Loucy (cell line): ENCODE results near the gene SCP2D1.

Source experiments
- H2AFZ ChIP-seq: fragments of 200-600 bp; sonication (generic); 2 replicates; pipeline ENCODE4 v1.6.0; 2016; ENCODE audit warnings: antibody characterized with exemption, mild to moderate bottlenecking, low read length, moderate library complexity
- H3F3A ChIP-seq: fragments of 200-600 bp; 2 replicates; pipeline ENCODE4 v1.6.0; 2016; ENCODE audit warnings: antibody characterized with exemption, low read depth, mild to moderate bottlenecking
- H3K27me3 ChIP-seq: fragments of 200-600 bp; sonication (generic); 2 replicates; pipeline ENCODE4 v1.6.1; 2014; ENCODE audit warnings: low read length, mild to moderate bottlenecking; ENCODE audit not compliant: insufficient read depth, poor library complexity, severe bottlenecking
- H3K36me3 ChIP-seq: fragments of 200-600 bp; sonication (generic); 2 replicates; pipeline ENCODE4 v1.6.1; 2016; ENCODE audit warnings: low read length; ENCODE audit not compliant: insufficient read depth
- H3K4me1 ChIP-seq: fragments of 200-600 bp; sonication (generic); 2 replicates; pipeline ENCODE4 v1.5.1; 2014; ENCODE audit warnings: low read length, mild to moderate bottlenecking; ENCODE audit not compliant: insufficient read depth, poor library complexity, severe bottlenecking
- H3K4me2 ChIP-seq: fragments of 200-600 bp; sonication (generic); 2 replicates; pipeline ENCODE4 v1.6.0; 2014; ENCODE audit warnings: antibody characterized with exemption, low read length, low read depth, mild to moderate bottlenecking; ENCODE audit not compliant: poor library complexity, severe bottlenecking
- H3K4me3 ChIP-seq: fragments of 200-600 bp; sonication (generic); 2 replicates; pipeline ENCODE4 v1.5.1; 2014; ENCODE audit warnings: low read length, mild to moderate bottlenecking, mixed read lengths; ENCODE audit not compliant: poor library complexity, severe bottlenecking
- H3K79me2 ChIP-seq: fragments of 200-600 bp; sonication (generic); 2 replicates; pipeline ENCODE4 v1.6.1; 2014; ENCODE audit warnings: low read length; ENCODE audit not compliant: insufficient read depth
- H3K9ac ChIP-seq: fragments of 200-600 bp; sonication (generic); 2 replicates; pipeline ENCODE4 v1.6.0; 2014; ENCODE audit warnings: mild to moderate bottlenecking, low read depth, low read length, moderate library complexity; ENCODE audit not compliant: poor library complexity, severe bottlenecking
- H3K9me2 ChIP-seq: fragments of 200-600 bp; sonication (generic); replicated peaks from 2 replicates; pipeline ENCODE4 v1.6.1; 2016; ENCODE audit warnings: low read depth, low read length, mixed read lengths
- H3K9me3 ChIP-seq: fragments of 200-600 bp; sonication (generic); 2 replicates; pipeline ENCODE4 v1.6.1; 2014; ENCODE audit warnings: mild to moderate bottlenecking, antibody characterized with exemption, low read length, low read depth; ENCODE audit not compliant: insufficient read depth
- H4K20me1 ChIP-seq: fragments of 200-600 bp; sonication (generic); 2 replicates; pipeline ENCODE4 v1.6.0; 2014; ENCODE audit warnings: antibody characterized with exemption, low read length, mild to moderate bottlenecking; ENCODE audit not compliant: insufficient read depth, poor library complexity, severe bottlenecking
- EZH2phosphoT487 ChIP-seq: fragments of 200-600 bp; IDR thresholded peaks from 2 replicates; pipeline ENCODE4 v1.6.1; 2018; ENCODE audit warnings: antibody characterized with exemption, mild to moderate bottlenecking, moderate library complexity, borderline replicate concordance
- TF ChIP-seq, protein P1 (sequence below): fragments of 200-600 bp; sonication (generic); conservative IDR thresholded peaks from 2 replicates; pipeline ENCODE4 v1.5.1; 2014; ENCODE audit warnings: mild to moderate bottlenecking, antibody characterized with exemption, low read length

Gene SCP2D1

DNA sequence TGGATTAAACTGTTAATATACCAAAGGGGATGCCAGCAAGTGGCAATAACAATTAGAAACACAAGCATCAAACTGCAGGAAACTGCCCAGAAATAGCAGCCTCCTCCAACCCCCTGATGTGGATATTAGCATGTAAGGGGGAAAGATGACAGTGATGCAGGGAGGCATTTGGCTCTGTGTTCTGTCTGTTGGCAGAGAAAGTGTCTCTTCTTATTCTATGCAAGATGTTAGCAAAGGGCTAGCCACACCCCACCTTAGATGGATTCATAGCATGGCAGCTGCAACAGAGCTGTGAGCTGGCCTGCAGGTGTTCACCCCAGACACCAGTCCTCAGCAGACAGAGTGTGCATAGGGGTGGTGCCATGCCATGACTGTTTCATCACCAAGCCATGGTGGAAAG lies 38.0 kb downstream of the SCP2D1 start:
- Histone ChIP-seq H3K4me3 (no peak overlapping the region), H3K27me3 (no peaks in the 10 kb centered on the region), H2AFZ (no peak overlapping the region), H3K4me2 (no peak overlapping the region), H3F3A (no peaks in the 10 kb centered on the region), H3K9me2 (no peaks in the 10 kb centered on the region), H3K9ac (no peak overlapping the region), H4K20me1 (no peaks in the 10 kb centered on the region), H3K36me3 (no peaks in the 10 kb centered on the region), H3K79me2 (no peaks in the 10 kb centered on the region), H3K4me1 (no peaks in the 10 kb centered on the region), H3K9me3 (no peaks in the 10 kb centered on the region)
- TF ChIP-seq, protein P1, sequence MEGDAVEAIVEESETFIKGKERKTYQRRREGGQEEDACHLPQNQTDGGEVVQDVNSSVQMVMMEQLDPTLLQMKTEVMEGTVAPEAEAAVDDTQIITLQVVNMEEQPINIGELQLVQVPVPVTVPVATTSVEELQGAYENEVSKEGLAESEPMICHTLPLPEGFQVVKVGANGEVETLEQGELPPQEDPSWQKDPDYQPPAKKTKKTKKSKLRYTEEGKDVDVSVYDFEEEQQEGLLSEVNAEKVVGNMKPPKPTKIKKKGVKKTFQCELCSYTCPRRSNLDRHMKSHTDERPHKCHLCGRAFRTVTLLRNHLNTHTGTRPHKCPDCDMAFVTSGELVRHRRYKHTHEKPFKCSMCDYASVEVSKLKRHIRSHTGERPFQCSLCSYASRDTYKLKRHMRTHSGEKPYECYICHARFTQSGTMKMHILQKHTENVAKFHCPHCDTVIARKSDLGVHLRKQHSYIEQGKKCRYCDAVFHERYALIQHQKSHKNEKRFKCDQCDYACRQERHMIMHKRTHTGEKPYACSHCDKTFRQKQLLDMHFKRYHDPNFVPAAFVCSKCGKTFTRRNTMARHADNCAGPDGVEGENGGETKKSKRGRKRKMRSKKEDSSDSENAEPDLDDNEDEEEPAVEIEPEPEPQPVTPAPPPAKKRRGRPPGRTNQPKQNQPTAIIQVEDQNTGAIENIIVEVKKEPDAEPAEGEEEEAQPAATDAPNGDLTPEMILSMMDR: no peak
- TF ChIP-seq EZH2phosphoT487: no peak

DNA sequence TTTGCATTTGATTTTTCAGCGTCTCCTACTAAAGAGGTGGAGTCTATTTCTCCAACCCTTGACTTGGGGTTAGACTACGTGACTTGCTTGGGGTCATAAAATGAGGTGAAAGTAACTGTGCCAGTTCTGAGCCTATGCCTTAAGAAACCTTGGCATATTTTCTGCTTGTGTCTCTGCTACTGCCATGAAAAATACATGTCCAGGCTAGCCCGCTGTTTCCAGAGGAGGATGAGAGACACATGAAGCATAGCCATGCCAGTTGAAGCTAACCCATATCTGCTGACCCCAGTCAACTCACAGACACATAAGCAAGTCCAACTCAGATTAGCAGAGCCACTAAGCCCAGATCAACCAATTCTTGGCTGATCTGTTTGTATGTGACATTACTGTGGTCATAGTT lies 38.7 kb downstream of the SCP2D1 start:
- Histone ChIP-seq H3K27me3 (no peaks in the 10 kb centered on the region), H3K4me2 (no peak overlapping the region), H3K9me2 (no peaks in the 10 kb centered on the region)

DNA sequence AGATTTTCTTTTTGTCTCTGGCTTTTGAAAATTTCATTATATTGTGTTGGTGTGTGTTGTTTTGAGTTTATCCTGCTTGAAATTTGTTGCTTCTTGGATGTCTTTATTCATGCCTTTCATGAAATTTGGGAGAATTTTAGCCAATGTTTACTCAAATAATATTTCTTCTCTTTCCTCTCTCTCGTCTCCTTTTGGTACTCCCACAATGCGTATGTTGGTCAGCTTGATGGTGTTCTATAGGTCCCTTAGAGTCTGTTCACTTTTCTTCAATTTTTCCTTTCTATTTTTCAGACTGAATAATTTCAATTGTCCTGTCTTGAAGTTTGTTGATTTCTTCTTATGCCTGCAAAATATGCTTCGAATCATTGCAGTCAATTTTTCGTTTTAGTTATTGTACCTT lies 39.6 kb downstream of the SCP2D1 start:
- no peak overlapping the region for H2AFZ ChIP-seq
- H4K20me1 ChIP-seq: no peaks in the 10 kb centered on the region
- no peaks in the 10 kb centered on the region for H3F3A ChIP-seq
- H3K9me3 ChIP-seq: no peaks in the 10 kb centered on the region
- H3K9ac ChIP-seq: no peak overlapping the region
- no peaks in the 10 kb centered on the region for H3K9me2 ChIP-seq
- H3K4me3 ChIP-seq: no peak overlapping the region
- no peaks in the 10 kb centered on the region for H3K27me3 ChIP-seq
- no peaks in the 10 kb centered on the region for H3K4me1 ChIP-seq
- H3K79me2 ChIP-seq: no peaks in the 10 kb centered on the region
- H3K4me2 ChIP-seq: no peak overlapping the region
- no peaks in the 10 kb centered on the region for H3K36me3 ChIP-seq
- TF ChIP-seq, protein P1: no peak
- no peak for TF ChIP-seq EZH2phosphoT487

More for the DNA sequence above, 38.7 kb downstream of the SCP2D1 start:
- Histone ChIP-seq H4K20me1 (no peaks in the 10 kb centered on the region), H3K79me2 (no peaks in the 10 kb centered on the region), H3K36me3 (no peaks in the 10 kb centered on the region), H3K4me3 (no peak overlapping the region), H3K4me1 (no peaks in the 10 kb centered on the region), H3F3A (no peaks in the 10 kb centered on the region), H3K9me3 (no peaks in the 10 kb centered on the region), H2AFZ (no peak overlapping the region), H3K9ac (no peak overlapping the region)
- no peak for TF ChIP-seq EZH2phosphoT487
- TF ChIP-seq, protein P1: no peak
